CD4-positive, alpha-beta memory T cell (primary cell): ENCODE measurements around the gene TBPL1. TPM values are rescaled to one million over a fixed set of nuclear protein-coding genes. Genes with fewer than 3 reads are reported as not detected.

Source experiments
- CTCF ChIA-PET: fragments of 350-600 bp; sonication (Branson Sonifier 250); formaldehyde crosslinking; loops from one replicate; lab custom pipeline; 2021; ENCODE audit warnings: inconsistent platforms; ENCODE audit not compliant: partially characterized antibody; lab: Charles Lee
- POLR2A ChIA-PET: fragments of 350-600 bp; sonication (Branson Sonifier 250); formaldehyde crosslinking; loops from one replicate; lab custom pipeline; 2021; ENCODE audit not compliant: partially characterized antibody; lab: Charles Lee
- DNase-seq, 5 donors: peaks; one replicate each; pipeline versions ENCODE4 v3.0.0 to v3.0.0-alpha.2; 2020 to 2022; ENCODE audit warnings: mixed read lengths in 1 of 5
- H3K27ac ChIP-seq: one replicate; pipeline ENCODE4 v1.7.0; 2013; ENCODE audit warnings: low read depth, low read length
- H3K27me3 ChIP-seq: 2 replicates; pipeline ENCODE4 v1.7.0; 2013; ENCODE audit warnings: mild to moderate bottlenecking, low read length, moderate library complexity; ENCODE audit not compliant: insufficient read depth
- H3K36me3 ChIP-seq: 2 replicates; pipeline ENCODE4 v1.7.0; 2013; ENCODE audit warnings: mild to moderate bottlenecking, low read length, moderate library complexity; ENCODE audit not compliant: insufficient read depth
- H3K4me1 ChIP-seq: 2 replicates; pipeline ENCODE4 v1.7.0; 2013; ENCODE audit warnings: mild to moderate bottlenecking, low read length, moderate library complexity; ENCODE audit not compliant: insufficient read depth
- H3K4me3 ChIP-seq, 2 donors: one replicate each; pipeline ENCODE4 v1.7.0; 2013; ENCODE audit warnings: low read length in 2 of 2, mild to moderate bottlenecking in 1 of 2
- H3K9me3 ChIP-seq, 2 donors: one replicate each; pipeline ENCODE4 v1.7.0; 2013; ENCODE audit warnings: low read length in 2 of 2, control low read depth in 1 of 2; ENCODE audit not compliant: control insufficient read depth in 1 of 2
- H3K27ac Mint-ChIP-seq, 7 donors: one replicate each; pipeline ENCODE4 v1.8.0; 2020 to 2021; ENCODE audit warnings: mixed read lengths in 7 of 7, mild to moderate bottlenecking in 6 of 7, inconsistent platforms in 3 of 7, moderate library complexity in 3 of 7
- H3K27me3 Mint-ChIP-seq, 2 donors: one replicate each; pipeline ENCODE4 v1.8.0; 2020 to 2021; ENCODE audit warnings: mixed read lengths in 2 of 2
- H3K36me3 Mint-ChIP-seq, 2 donors: one replicate each; pipeline ENCODE4 v1.8.0; 2020 to 2021; ENCODE audit warnings: mixed read lengths in 2 of 2, inconsistent platforms in 1 of 2, mild to moderate bottlenecking in 1 of 2
- H3K4me1 Mint-ChIP-seq, 4 donors: one replicate each; pipeline ENCODE4 v1.8.0; 2020 to 2021; ENCODE audit warnings: mixed read lengths in 4 of 4, mild to moderate bottlenecking in 1 of 4
- H3K4me3 Mint-ChIP-seq, 8 donors: one replicate each; pipeline ENCODE4 v1.8.0; 2020 to 2021; ENCODE audit warnings: mixed read lengths in 8 of 8, mild to moderate bottlenecking in 7 of 8, moderate library complexity in 6 of 8, inconsistent platforms in 3 of 8
- H3K9me3 Mint-ChIP-seq, 8 donors: one replicate each; pipeline ENCODE4 v1.8.0; 2020 to 2021; ENCODE audit warnings: mixed read lengths in 8 of 8, mild to moderate bottlenecking in 5 of 8, inconsistent platforms in 3 of 8, moderate library complexity in 1 of 8
- intact Hi-C: fragments of 100-400 bp; cut with micrococcal nuclease; formaldehyde crosslinking; loops from one replicate; pipeline ENCODE4 v1.15.1; 2023
- polyA plus RNA-seq, 2 donors: library from polyadenylated mRNA; unstranded; fragments of 300-500 nt; fragmentation: Illumina TruSeq; gene quantifications; one replicate each; pipeline ENCODE4 v1.2.3, GENCODE V29; 2021
- total RNA-seq, 2 experiments: library from RNA; stranded (reverse); gene quantifications; one replicate each; pipeline ENCODE4 v1.2.3, GENCODE V29; 2021

TBPL1 gene
- total RNA-seq (10 to 100 TPM; 34.8 to 39.2 TPM), polyA plus RNA-seq (10 to 100 TPM; 55.1 to 77.2 TPM)

GRCh38 chr6:133952815-133953633 is at the start of gene TBPL1:
Gene TBPL1 (plus strand): TSS chr6:133953224. CDS start chr6:133980126, 26,902 bp downstream.
- ChIA-PET CTCF (interaction anchor here (1.1 to 4.6 kb wide), 9 partner anchors 10 to 112 kb away, joined by 3 to 37 read pairs (median 4); no protein-coding TSS in a partner anchor), POLR2A (interaction anchor here (0.6 to 2.5 kb wide), 15 partner anchors 8 to 1440 kb away, joined by 3 to 12 read pairs (median 4); partner anchors contain the start of genes HBS1L, RPS12 and STX7)
- Histone ChIP-seq H3K27ac (peak within 1 kb of the TSS; percentile 65), H3K4me1 (peaks cover 50% of the 10 kb centered on the region), H3K27me3 (no peaks in the 10 kb centered on the region), H3K4me3 (peak within 1 kb of the TSS; percentile 85 to 97), H3K36me3 (no peaks in the 10 kb centered on the region), H3K9me3 (no peaks in the 10 kb centered on the region)
- peak within 1 kb of the TSS; percentile 92 to 98 (median 96) for H3K27ac Mint-ChIP-seq
- peaks cover 0 to 14% of the 10 kb centered on the region in 2 donors for H3K36me3 Mint-ChIP-seq
- peaks cover 37 to 55% (median 42%) of the 10 kb centered on the region in 4 donors for H3K4me1 Mint-ChIP-seq
- peak; percentile 83 to 92 (median 84) for DNase-seq
- peak within 1 kb of the TSS; percentile 89 to 99 (median 97) for H3K4me3 Mint-ChIP-seq
- intact Hi-C loops, result loop anchor here (1.0 to 10.0 kb wide), 5 partner anchors 20 to 1542 kb away; partner anchors contain the start of genes AHI1 and RPS12
- H3K9me3 Mint-ChIP-seq, result no peaks in the 10 kb centered on the region
- H3K27me3 Mint-ChIP-seq, result no peaks in the 10 kb centered on the region

GRCh38 chr6:133903855-133904254 is 49.2 kb upstream of the TBPL1 start:
- Histone ChIP-seq H3K36me3 (no peaks in the 10 kb centered on the region), H3K27me3 (peaks cover 22% of the 10 kb centered on the region), H3K4me3 (no peak overlapping the region), H3K27ac (no peak overlapping the region), H3K9me3 (no peaks in the 10 kb centered on the region), H3K4me1 (no peaks in the 10 kb centered on the region)
- no peak overlapping the region for H3K27ac Mint-ChIP-seq
- no peaks in the 10 kb centered on the region for H3K4me1 Mint-ChIP-seq
- intact Hi-C loops, result no loop called here
- DNase-seq, result no peak
- POLR2A ChIA-PET, result no interaction called here
- no peak overlapping the region for H3K4me3 Mint-ChIP-seq
- H3K36me3 Mint-ChIP-seq, result no peaks in the 10 kb centered on the region
- CTCF ChIA-PET, result no interaction called here
- peaks cover 44 to 48% of the 10 kb centered on the region in 2 donors for H3K27me3 Mint-ChIP-seq
- peaks cover 0 to 3% (median 0%) of the 10 kb centered on the region in 8 donors for H3K9me3 Mint-ChIP-seq

DNA sequence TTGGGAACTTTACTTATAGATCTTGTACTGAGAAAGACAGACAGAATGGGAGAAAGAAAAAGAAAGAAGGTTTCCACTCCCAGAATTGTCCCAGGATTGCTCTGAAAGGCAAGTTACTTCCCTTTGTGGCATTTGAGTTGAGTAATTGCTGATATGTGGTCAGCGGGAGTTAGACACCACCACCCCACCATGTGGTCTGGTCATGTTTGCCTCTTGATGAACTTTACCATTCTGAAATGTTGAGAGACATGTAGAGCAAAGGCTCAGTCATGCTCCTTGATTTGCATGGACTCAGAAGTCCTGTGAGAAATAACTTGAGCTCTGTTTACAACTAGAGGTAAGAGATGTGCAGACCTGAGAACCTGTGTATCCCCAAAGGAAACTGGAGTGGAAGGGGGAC is 47.0 kb upstream of the TBPL1 start:
- H3K4me3 Mint-ChIP-seq, result no peak overlapping the region
- H3K27ac ChIP-seq, result no peak overlapping the region
- CTCF ChIA-PET, result interaction anchor here (1.0 to 3.6 kb wide), 4 partner anchors 10 to 18 kb away, joined by 3 to 20 read pairs (median 4); no protein-coding TSS in a partner anchor

DNA sequence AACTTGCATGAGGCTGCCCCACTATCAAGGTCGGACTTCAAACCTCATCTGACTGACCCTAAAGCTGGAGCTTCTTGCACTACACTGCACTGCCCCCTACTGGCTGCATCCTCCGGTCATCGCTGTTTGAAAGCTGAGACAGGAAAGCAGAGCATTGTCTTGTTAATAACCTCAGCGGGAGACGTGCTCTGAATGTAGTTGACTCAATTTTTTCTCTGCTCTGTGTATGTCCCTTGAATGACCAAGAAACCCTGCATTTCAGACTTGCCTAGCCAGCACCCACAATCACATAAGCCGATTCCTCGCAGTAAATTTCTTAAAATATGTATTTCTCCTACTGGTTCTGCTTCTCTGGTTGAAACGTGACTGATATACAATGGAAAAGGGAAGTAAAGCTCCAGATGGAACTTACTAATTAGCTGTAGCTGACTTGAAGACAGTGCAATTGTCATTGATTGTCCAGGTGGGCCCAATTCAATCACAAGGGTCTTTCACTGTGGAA is 36.3 kb upstream of the TBPL1 start:
- Mint-ChIP-seq H3K27ac (no peak overlapping the region), H3K9me3 (peaks cover 0 to 2% (median 0%) of the 10 kb centered on the region in 8 donors), H3K27me3 (peaks cover 4 to 6% of the 10 kb centered on the region in 2 donors), H3K4me1 (peaks cover 0 to 4% (median 2%) of the 10 kb centered on the region in 4 donors), H3K36me3 (no peaks in the 10 kb centered on the region), H3K4me3 (peak overlapping the region in 2 of 8 donors; percentile 7 to 37)
- intact Hi-C loops, result loop anchor here (1.0 to 2.0 kb wide), 5 partner anchors 80 to 1248 kb away; no protein-coding TSS in a partner anchor
- peak; percentile 49 to 61 (median 56) for DNase-seq
- POLR2A ChIA-PET, result no interaction called here
- H3K27me3 ChIP-seq, result no peaks in the 10 kb centered on the region
- H3K27ac ChIP-seq, result no peak overlapping the region
- H3K4me3 ChIP-seq, result no peak overlapping the region
- CTCF ChIA-PET, result interaction anchor here (0.7 to 3.0 kb wide), 29 partner anchors 9 to 1390 kb away, joined by 3 to 22 read pairs (median 5); partner anchors contain the start of gene TBPL1
- H3K9me3 ChIP-seq, result no peaks in the 10 kb centered on the region
- no peaks in the 10 kb centered on the region for H3K36me3 ChIP-seq
- H3K4me1 ChIP-seq, result no peaks in the 10 kb centered on the region

More for the DNA sequence above, 47.0 kb upstream of the TBPL1 start:
- Mint-ChIP-seq H3K4me1 (no peaks in the 10 kb centered on the region), H3K27me3 (peaks cover 45 to 50% of the 10 kb centered on the region in 2 donors), H3K36me3 (no peaks in the 10 kb centered on the region), H3K9me3 (peaks cover 0 to 3% (median 0%) of the 10 kb centered on the region in 8 donors), H3K27ac (no peak overlapping the region)
- DNase-seq, result no peak
- no peak overlapping the region for H3K4me3 ChIP-seq
- no peaks in the 10 kb centered on the region for H3K36me3 ChIP-seq
- no peaks in the 10 kb centered on the region for H3K9me3 ChIP-seq
- peaks cover 21% of the 10 kb centered on the region for H3K27me3 ChIP-seq
- intact Hi-C loops, result no loop called here
- H3K4me1 ChIP-seq, result no peaks in the 10 kb centered on the region
- POLR2A ChIA-PET, result no interaction called here

GRCh38 chr6:133917781-133918180 is 35.2 kb upstream of the TBPL1 start:
- ChIA-PET CTCF (interaction anchor here (1.0 to 3.0 kb wide), 13 partner anchors 10 to 1249 kb away, joined by 3 to 22 read pairs (median 6); no protein-coding TSS in a partner anchor), POLR2A (no interaction called here)
- Mint-ChIP-seq H3K36me3 (no peaks in the 10 kb centered on the region), H3K9me3 (peaks cover 0 to 2% (median 0%) of the 10 kb centered on the region in 8 donors), H3K27me3 (peaks cover 2 to 6% of the 10 kb centered on the region in 2 donors), H3K4me3 (no peak overlapping the region), H3K4me1 (peaks cover 0 to 4% (median 2%) of the 10 kb centered on the region in 4 donors), H3K27ac (no peak overlapping the region)
- intact Hi-C loops, result loop anchor here (2.0 kb wide), 3 partner anchors 81 to 1249 kb away; no protein-coding TSS in a partner anchor
- no peak for DNase-seq
- Histone ChIP-seq H3K27ac (no peak overlapping the region), H3K4me1 (no peaks in the 10 kb centered on the region), H3K36me3 (no peaks in the 10 kb centered on the region), H3K9me3 (no peaks in the 10 kb centered on the region), H3K27me3 (no peaks in the 10 kb centered on the region), H3K4me3 (no peak overlapping the region)

GRCh38 chr6:133918208-133918930 is 34.7 kb upstream of the TBPL1 start:
- Histone ChIP-seq H3K4me3 (no peak overlapping the region), H3K36me3 (no peaks in the 10 kb centered on the region), H3K27ac (no peak overlapping the region), H3K4me1 (no peaks in the 10 kb centered on the region), H3K9me3 (no peaks in the 10 kb centered on the region), H3K27me3 (no peaks in the 10 kb centered on the region)
- ChIA-PET POLR2A (no interaction called here), CTCF (interaction anchor here (0.6 to 10.1 kb wide), 5 partner anchors 12 to 1247 kb away, joined by 3 to 281 read pairs (median 4); no protein-coding TSS in a partner anchor)
- H3K4me3 Mint-ChIP-seq, result no peak overlapping the region
- DNase-seq, result no peak
- H3K27me3 Mint-ChIP-seq, result peaks cover 2 to 6% of the 10 kb centered on the region in 2 donors
- intact Hi-C loops, result no loop called here
- peaks cover 0 to 4% (median 2%) of the 10 kb centered on the region in 4 donors for H3K4me1 Mint-ChIP-seq
- no peak overlapping the region for H3K27ac Mint-ChIP-seq
- H3K36me3 Mint-ChIP-seq, result no peaks in the 10 kb centered on the region
- H3K9me3 Mint-ChIP-seq, result peaks cover 0 to under 1% (median 0%) of the 10 kb centered on the region in 8 donors
